Measurements from ENCODE around the gene ALG1L2. TPM values are rescaled to one million over a fixed set of nuclear protein-coding genes. Genes with fewer than 3 reads are reported as not detected.
"Not testable (repeated sequence)": the region's sequence is repeated elsewhere in the genome, so short reads cannot be mapped to it uniquely, and the experiment has no call there.

Gene ALG1L2
- 1 to 10 TPM in 1 of 2 experiments, under 1 TPM in 1; 0.82 to 1.0 TPM for total RNA-seq

- ChIA-PET POLR2A (no interaction called here), CTCF (no interaction called here)
These were observed at the start of gene ALG1L2 for GRCh38 chr3:130081351-130081881. Gene ALG1L2, plus strand, starts transcription at chr3:130081831. Its CDS starts 186 bp downstream, at chr3:130082017.

DNA sequence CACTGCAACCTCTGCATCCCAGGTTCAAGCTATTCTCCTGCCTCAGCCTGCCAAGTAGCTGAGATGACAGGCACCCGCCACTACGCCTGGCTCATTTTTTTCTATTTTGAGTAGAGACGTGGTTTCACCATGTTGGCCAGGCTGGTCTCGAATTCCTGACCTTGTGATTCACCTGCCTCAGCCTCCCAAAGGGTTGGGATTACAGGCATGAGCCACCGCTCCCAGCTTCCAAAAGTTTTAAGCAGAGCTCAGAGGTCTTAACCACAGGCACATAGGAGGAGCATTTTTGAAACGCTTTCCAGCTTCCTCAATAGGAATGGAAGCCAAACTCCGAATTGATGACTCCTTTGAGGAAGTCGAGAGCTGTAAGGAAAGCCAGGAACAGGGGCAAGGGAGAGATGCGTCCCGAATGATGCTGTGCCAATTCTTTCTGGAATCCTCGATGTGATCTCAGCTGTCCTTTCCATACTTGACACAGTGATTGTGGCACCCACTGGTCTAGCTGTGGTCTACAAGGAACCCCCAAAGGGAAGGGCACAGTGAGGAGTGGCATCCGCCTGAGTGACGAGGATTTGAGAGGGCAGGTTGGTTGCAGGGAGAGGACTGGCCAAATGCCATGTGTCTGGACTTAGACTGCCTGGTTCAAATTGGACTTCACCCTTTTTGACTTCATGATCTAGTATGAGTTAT is 44.4 kb upstream of the ALG1L2 start:
- CTCF ChIA-PET, POLR2A ChIA-PET: not testable (repeated sequence)

GRCh38 chr3:130042736-130043135 is 38.9 kb upstream of the ALG1L2 start:
- CTCF ChIA-PET, POLR2A ChIA-PET: not testable (repeated sequence)

- CTCF ChIA-PET, POLR2A ChIA-PET: not testable (repeated sequence)
These were observed 38.0 kb upstream of the ALG1L2 start for GRCh38 chr3:130043658-130044057.

GRCh38 chr3:130044370-130044769 is 37.3 kb upstream of the ALG1L2 start:
- CTCF ChIA-PET, result interaction anchor here (1.5 kb wide), 1 partner anchor 54 kb away, joined by 3 read pairs; no protein-coding TSS in a partner anchor
- POLR2A ChIA-PET, result no interaction called here

GRCh38 chr3:130048726-130049125 is 32.9 kb upstream of the ALG1L2 start:
- POLR2A ChIA-PET, result no interaction called here

GRCh38 chr3:130052366-130052765 is 29.3 kb upstream of the ALG1L2 start:
- CTCF ChIA-PET, result not testable (repeated sequence)

More at GRCh38 chr3:130048726-130049125, 32.9 kb upstream of the ALG1L2 start:
- CTCF ChIA-PET, result no interaction called here

GRCh38 chr3:130052965-130053364 is 28.7 kb upstream of the ALG1L2 start:
- CTCF ChIA-PET, POLR2A ChIA-PET: not testable (repeated sequence)

More at GRCh38 chr3:130052366-130052765, 29.3 kb upstream of the ALG1L2 start:
- POLR2A ChIA-PET, result not testable (repeated sequence)

GRCh38 chr3:130057536-130058266 is 23.9 kb upstream of the ALG1L2 start:
- CTCF ChIA-PET, POLR2A ChIA-PET: not testable (repeated sequence)

DNA sequence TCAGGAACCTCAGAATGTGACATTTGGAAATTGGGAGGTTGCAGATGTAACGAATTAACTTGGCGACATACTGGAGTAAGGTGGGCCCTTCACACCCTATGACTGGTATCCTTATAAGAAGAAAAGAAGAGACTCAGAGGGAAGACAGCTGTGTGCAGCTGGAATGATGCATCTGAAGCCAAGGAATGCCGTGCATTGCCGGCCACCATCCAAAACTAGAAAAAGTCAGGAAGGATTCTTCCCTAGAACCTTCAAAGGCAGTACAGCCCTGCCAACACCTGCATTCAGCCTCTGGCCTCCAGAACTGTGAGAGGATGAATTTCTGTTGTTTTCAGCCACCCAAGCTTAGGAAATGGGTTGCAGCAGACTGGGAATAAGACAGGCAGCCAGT is 23.4 kb upstream of the ALG1L2 start:
- CTCF ChIA-PET, POLR2A ChIA-PET: not testable (repeated sequence)

GRCh38 chr3:130058716-130059115 is 22.9 kb upstream of the ALG1L2 start:
- CTCF ChIA-PET, POLR2A ChIA-PET: not testable (repeated sequence)

GRCh38 chr3:130059162-130059561 is 22.5 kb upstream of the ALG1L2 start:
- CTCF ChIA-PET, POLR2A ChIA-PET: not testable (repeated sequence)

- POLR2A ChIA-PET, result no interaction called here
These were observed 8.0 kb upstream of the ALG1L2 start for GRCh38 chr3:130073582-130073981.

GRCh38 chr3:130077636-130078035 is 4.0 kb upstream of the ALG1L2 start:
- ChIA-PET POLR2A (no interaction called here), CTCF (no interaction called here)

More at GRCh38 chr3:130073582-130073981, 8.0 kb upstream of the ALG1L2 start:
- CTCF ChIA-PET, result no interaction called here

DNA sequence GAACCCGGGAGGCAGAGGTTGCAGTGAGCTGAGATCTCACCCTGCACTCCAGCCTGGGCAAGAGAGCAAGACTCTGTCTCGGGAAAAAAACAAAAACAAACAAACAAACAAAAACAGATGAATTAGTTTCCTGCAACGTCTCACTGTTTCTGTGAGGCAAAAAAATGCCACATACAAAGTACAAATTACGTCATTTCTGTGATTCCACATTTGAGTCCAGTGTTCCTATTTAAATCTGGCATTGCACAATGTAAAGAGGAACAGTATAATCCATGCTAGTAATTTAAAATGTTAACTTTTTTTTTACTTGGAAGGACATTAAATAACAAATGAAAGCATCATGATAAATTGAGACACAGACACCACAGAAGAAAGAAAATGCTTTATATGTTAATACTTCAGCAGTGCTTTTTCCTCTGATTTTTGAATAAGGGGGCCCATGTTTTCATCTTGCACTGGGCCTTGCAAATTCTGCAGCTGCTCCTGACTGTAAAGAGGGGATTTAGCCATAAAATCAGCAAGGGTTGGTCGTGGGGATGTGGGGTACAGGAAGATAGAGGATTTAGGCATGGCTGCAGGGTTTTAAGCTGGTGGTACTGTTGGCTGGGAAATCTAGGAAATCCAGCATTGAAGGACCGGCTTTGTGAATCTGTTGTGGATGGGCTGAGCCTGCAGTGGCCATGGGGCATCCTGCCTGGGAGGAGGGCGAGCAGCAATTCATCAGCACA is 1.9 kb downstream of the ALG1L2 start:
- CTCF ChIA-PET, POLR2A ChIA-PET: not testable (repeated sequence)

DNA sequence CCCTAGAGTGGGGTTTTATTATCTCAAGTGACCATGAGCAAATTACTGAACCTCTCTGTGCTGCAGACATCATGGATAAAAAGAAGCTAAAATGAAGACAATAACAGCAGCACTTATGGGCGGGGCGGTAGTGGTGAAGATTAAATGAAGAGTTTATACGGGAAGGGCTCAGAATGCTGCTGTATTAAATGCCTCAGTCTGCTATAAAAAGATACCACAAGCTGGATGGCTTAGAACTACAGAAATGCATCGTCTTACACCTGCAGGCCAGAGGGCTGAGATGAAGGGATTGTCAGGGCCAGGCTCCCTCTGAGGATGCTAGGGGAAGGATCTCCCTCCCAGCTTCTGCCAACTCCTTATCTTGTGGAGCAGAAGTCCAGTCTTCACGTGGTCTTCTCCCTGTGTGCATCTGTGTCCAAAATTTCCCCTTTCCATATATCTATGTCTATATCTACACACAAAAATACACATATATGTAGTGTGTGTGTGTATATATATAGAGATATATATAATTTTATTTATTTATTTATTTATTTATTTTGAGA is 2.9 kb downstream of the ALG1L2 start:
- ChIA-PET POLR2A (no interaction called here), CTCF (no interaction called here)

DNA sequence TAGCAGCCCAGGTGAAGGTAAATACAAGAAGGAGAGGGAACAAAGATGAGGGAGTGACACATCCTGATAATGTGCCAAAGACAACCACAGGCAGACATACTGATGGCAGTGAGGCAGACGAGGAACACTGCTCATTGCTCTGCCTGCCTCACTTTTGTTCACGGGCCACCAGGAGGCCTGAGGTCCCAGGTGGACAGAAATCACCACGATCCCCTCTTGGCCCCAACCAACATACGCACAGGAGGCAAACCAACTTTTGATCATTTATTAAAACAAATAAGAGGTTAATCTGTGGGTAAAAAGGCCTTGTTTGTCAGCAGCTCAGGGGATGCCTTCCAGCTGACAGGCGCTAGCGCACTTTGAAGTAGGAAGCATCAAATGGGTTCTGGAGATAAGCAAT is 4.2 kb downstream of the ALG1L2 start:
- POLR2A ChIA-PET, result no interaction called here
- CTCF ChIA-PET, result no interaction called here

- CTCF ChIA-PET, POLR2A ChIA-PET: not testable (repeated sequence)
These were observed 5.0 kb downstream of the ALG1L2 start for GRCh38 chr3:130086628-130087027.

GRCh38 chr3:130088061-130088460 is 6.4 kb downstream of the ALG1L2 start:
- CTCF ChIA-PET, result no interaction called here

DNA sequence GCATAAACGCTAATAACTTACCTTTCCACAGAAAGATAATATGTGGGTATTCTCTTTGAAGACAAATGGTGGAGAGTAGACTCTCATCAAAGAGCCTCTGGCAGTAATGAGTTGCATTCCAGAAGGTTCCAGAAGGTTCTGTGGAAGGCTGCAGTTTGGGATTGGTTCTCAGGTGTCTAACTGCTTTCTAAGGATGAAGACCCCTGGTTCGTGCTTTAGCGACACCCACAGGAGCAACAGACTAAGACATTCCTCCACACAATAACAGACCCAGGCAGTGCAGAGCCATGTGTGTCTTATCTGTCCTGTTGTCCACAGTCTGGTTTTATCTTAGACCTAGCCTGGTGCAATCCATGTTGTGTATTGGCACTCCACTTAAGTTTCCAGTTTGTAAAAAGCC is 9.1 kb downstream of the ALG1L2 start:
- POLR2A ChIA-PET, CTCF ChIA-PET: not testable (repeated sequence)

More at GRCh38 chr3:130088061-130088460, 6.4 kb downstream of the ALG1L2 start:
- POLR2A ChIA-PET, result no interaction called here

All from activated CD8-positive, alpha-beta memory T cell treated with anti-CD3 and anti-CD28 coated beads for 36 hours (primary cell).